ENCODE data around the gene PNPLA8.

GRCh38 chr7:108452707-108453106 is 73.2 kb downstream of the PNPLA8 start:
- TF ChIP-seq CTCF (IDR thresholded peaks at IDR 0.05; ENCODE audit: poor library complexity, severe bottlenecking) (peak; percentile 62), EP300 (conservative IDR thresholded peaks at IDR 0.05; ENCODE audit: poor library complexity, severe bottlenecking) (no peak), SMC3 (conservative IDR thresholded peaks at IDR 0.05; ENCODE audit: poor library complexity) (peak; percentile 54), POLR2AphosphoS5 (IDR thresholded peaks at IDR 0.05) (no peak), RAD21 (conservative IDR thresholded peaks at IDR 0.05) (peak; percentile 47)

Data from neural cell (in vitro differentiated cells).